HG02642 (cell line): ENCODE measurements around the gene PRR29.
A peak's percentile ranks its signal among the peaks of the same experiment; 100 is the strongest.

ENCODE experiments used
- ATAC-seq: cut with Tn5 transposase; IDR thresholded peaks from one replicate; pipeline ENCODE4 v1.9.1; 2021; ENCODE audit warnings: mild to moderate bottlenecking; ENCODE audit not compliant: unreplicated experiment, poor library complexity

The PRR29 gene

DNA sequence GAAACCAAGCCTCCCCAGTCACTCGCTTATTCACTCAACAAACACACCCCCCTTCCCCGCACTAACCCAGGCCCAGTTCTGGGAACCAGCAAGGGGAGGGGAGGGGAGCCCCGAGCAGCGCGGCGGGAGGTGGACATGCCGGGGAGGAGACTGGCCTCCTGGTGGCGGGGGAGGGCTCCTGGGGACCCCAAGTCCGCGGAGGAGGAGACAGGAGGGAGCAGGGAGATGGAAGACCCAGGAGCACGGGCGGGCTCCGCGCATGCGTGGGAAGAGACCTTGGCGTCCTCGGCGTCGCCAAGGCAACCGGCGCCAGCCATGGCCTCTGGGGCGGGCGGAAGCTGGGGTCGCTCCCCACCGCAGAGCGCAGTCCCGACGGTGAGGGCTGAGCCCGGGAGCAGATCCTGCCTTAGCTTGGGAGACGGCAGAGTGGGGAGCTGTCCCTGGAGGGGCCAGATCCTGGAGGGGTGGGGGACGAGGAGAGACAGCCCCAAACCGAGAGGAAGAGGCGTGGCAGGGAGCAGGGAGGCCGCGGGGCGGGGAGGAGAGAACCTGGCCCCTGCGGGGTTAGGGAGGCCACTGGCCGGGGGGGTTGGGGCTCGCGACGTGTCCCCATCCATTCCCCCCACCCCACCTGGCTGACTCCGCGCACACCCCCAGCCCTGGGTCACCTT lies at the start of gene PRR29:
Gene PRR29 (plus strand): TSS at position 302 of the 671 bp plus-strand sequence. CDS start 14 bp downstream, at position 316.
- peak; percentile 72 for ATAC-seq

DNA sequence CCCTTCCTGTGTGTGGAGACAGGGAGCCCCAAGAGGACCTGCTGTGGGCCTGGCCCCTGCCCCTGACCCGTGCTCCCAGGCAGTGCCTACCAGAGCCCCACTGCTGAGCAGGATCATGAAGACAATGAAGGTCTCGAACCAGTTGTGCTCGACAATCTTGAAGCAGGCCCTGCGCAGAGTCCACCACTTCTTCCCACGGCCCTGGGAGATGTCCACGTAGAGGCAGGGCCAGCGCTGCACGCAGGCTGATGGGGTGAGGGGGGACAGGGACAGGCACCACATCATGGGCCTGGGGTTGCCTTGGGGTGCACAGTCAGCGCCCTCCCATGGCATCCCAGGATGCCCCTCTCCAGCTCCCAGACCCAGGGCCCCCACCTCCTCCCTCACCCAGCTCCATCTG lies 49.6 kb upstream of the PRR29 start:
- ATAC-seq: no peak

DNA sequence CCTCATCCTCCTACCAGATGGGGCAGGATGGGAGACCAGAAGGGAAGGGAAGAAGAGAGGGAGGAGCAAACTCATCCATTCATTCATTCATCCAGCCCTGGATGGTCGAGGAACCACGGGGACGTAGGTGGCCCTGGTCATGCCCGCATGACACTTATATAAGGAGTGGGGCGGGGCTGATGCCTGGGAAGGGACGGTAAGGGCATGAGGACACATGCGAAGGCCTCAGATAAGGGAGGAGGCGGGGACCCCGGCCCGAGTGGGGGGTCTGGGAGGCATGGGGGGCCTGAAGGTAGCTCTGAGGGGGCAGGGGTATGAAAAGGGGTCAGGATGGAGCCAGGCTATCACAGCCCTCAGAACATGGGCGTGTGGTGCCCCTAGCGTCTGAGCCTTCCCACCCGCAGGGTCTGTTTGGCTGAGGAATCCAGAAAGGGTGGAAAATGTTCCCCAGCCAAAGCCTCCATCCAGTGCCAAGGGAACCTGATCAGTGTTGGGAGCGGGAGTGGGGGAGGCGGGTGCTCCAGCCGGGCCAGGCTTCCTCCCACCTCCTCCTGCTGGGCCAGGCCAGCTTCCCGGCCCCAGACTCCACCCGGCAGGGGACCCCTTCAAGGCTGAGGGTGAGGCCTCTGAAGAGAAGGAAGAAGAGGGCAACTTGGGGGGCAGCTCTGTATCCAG lies 48.4 kb upstream of the PRR29 start:
- ATAC-seq: no peak

DNA sequence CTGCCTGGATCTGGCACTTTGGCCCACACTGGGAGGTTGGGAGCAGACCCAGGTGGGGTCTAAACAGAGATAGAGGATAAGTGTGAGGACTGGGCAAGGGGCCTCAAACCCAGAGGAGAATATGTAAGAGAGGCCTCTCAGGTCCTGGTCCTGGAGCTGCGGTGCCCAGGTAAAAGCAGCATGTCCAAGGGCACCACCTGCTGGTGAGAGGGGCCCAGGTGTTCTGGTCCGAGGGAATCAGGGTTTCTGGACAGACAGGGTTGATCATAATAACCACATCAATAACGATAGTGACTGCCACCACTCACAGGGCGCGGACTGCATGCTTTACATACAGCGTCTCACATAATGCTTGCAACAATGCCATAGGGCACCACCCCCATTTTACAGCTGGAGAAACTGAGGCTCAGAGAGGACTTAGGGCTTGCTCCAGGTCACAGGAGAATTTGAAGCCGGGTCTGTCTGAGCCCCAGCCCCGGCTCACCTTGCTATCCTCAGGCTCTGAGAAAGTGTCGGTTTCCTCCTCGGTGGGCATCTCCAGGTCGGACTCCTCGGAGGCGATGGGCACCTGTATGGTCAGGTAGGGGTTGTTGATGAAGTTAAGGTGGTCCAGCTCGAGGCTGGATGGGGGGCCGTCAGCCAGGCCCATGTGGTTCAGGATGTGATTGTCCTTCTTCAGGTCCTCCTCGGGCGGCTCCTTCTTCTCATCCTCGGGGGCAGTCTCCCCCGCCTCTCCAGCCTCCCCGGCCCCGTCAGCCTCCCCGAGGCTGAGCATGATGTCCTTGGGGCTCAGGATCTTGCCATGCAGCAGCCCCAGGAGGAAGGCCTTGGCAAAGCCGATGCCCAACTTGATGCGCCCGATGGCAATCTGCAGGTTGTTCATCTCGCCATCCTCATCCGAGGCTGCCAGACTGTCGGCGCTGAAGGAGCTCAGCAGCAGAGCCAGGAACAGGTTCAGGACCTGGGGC lies 46.9 kb upstream of the PRR29 start:
- ATAC-seq: no peak

DNA sequence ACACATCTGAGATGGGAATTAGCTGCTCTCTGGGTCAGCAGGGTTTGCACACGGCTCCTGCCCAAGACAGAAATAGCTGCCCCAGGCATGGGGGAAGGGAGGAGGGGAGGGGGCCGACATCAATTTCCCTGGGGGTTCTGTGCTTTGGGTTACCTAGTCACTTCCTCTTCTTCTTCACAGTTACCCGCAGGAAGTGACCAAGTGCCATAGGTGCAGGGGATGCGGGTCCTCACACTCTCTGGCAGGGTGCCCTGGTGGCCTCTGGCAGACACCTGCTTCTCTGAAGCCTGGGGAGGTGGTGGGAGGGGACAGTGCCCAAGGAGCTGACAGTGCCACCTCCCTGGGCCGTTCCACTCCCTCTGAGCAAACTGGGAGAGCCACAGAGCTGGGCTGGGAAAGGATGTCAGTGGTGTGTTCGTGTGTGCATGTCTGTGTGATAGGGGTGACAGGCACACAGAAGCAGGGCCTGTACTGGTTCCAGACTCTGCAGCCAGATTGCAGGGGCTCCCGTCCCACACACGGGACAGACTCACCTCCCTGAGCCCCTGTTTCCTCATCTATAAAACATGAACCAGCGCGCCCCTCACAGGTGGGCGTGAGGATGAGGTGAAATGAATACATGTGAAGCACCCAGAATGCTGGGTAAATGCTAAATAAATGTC lies 43.6 kb upstream of the PRR29 start:
- ATAC-seq: peak; percentile 49

DNA sequence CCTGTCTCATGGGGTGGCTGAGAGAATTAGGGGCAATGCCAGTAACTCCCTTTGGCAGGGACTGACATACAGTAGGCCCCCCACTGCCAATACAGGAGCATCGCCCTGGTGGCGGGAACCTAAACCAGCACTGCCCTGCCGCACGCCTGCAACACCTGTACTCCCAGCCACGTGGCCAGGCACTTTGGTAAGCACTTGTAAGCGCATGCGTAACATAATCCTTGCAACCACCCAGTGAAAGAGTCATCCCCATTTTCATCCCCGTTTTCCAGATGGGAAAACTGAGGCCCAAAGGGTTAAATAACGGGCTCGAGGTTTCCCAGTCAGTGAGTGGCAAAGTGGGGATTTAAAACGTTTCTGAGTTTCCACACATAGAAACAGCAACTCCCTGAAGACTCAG lies 42.9 kb upstream of the PRR29 start:
- no peak for ATAC-seq

DNA sequence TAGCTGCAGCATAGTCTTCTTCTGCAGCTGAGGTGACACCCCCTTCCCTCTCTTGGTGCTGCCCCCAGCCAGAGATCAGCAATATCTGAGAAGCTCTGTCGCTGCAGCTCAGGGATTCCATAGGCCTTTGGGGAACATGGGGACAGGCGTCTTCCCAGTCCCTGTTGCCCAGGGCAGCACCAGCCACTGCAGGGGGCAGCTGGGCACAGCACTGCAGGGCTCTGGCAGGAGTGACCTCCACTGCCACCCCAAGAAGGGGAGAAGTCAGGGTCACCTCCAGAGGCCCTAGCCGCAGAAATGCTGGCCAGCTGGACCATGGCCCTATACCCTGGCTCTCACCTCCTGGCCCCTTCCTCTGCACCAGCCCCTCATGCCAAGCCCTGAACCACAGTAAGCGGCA lies 42.4 kb upstream of the PRR29 start:
- ATAC-seq: no peak

DNA sequence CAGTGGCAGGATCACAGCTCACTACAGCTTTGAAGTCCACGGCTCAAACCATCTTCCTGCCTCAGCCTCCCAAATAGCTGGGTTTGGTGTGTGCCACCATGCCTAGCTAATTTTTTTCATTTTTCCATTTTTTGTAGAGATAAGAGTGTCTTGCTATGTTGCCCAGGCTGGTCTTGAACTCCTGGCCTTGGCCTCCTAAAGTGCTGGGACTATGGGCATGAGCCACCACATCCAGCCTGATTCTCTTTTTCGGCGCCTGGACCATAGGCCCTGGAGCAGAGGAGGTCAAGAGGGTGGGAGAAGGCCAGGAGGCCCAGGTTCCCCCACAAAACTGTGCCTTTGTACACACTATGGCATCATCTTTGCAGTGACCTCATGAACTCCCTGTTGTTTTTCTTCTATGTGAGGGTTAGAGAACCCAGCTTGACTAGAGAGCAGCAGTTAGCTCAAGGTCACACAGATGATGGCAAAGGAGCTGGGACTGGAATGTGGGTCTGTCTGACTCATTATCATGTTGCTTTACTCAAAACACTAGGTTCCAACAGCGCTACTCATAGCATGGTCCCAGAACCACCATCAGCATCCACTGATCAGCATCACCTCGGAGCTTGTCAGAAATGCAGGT lies 41.7 kb upstream of the PRR29 start:
- ATAC-seq: no peak

DNA sequence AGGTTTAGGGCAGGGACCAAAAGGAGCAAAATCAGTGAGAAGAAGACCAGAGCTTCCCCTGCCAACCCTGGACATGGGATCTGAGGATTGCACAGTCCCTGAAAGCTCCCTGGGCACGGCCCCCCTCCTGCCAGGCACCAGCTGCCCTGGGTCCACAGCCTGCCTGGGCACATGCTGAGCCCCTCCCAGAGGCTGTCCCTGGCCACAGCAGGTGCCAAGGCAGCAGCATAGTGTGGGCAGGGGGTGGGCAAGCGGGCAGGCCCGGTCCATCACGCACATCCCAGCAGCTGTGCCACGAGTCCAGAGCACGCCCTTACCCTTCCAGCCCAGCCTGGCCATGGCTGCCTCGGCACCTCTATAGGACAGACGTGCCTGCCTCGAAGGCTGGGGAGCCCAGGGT lies 38.1 kb upstream of the PRR29 start:
- ATAC-seq: no peak

DNA sequence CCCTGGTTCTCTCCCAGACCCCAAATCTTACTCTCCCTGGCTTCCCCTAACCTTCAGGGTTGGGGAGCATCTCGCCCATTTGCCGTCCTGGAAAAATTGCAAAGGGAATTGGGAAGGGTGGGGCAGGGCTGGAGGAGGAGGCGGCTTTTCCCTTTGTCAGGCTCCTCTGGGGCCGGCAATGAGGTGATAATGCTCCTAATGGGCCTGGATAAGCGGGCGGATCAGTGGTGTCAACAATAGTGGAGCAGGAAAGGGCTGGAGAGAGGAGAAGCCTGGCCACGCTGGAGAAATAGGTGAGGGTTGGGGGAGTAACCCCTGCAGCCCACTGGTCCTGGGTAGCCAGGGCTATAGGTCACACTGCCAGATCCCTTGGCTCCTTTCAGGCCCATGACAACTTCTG lies 37.7 kb upstream of the PRR29 start:
- ATAC-seq: no peak

DNA sequence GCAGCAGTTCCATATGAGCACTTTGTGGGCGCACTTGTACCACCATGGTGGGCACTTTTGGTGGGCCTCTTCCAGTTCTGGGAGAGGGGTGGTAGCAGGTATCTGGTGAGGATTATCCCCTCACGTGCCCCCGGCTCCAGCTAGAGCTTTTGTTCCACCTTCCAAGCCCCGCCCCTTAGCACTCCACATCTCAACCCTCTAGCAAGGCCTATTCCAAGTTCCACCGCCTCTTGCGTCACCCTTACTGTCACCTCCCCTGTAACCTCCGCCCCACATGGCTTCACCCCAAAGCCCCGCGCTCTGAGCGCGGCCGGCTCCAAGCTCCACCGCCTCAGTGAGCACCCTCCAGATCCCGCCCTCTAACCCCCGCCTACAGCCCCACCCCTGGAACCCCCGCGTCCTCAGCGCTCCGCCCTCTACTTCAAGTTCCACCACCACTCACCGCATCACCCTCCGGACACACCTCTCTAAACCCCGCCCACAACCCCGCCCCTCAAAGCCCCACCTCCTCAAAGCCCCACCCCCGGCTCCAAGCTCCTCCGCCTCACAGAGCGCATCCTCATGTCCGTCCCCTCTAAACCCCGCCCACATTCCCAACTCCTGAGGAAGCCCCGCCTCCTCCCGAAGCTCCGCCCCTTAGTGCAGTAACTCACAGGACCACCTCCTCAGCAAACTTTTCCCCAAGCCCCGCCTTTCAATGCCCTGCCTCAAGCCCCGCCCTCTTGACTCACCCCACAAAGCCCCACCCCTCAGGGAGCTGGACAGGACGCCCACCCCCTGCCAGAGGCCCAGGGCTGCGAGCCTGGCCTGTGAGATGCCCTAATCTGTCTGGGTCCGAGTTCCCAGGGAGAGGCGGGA lies 36.6 kb upstream of the PRR29 start:
- ATAC-seq: no peak

DNA sequence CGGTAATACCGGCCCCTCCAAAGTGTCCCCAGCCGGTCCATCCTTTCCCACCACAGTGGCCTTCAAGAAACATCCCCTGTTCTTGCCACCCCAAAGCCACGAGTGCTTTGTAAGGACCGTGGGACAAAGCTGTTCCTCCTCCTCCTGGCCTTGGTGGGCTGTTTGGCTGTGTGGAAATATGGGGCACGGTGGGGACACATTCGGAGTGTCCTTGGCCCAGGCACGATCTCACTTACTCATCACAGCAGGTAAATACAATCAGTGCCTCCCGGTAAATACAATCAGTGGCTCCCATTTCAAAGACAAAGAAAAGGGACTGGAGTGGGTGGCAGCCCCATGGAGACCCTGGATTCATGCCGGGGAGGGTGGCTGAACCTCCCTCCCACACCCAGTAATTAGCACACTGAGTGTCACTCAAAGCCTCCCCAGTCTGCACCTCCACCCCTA lies 35.8 kb upstream of the PRR29 start:
- no peak for ATAC-seq

DNA sequence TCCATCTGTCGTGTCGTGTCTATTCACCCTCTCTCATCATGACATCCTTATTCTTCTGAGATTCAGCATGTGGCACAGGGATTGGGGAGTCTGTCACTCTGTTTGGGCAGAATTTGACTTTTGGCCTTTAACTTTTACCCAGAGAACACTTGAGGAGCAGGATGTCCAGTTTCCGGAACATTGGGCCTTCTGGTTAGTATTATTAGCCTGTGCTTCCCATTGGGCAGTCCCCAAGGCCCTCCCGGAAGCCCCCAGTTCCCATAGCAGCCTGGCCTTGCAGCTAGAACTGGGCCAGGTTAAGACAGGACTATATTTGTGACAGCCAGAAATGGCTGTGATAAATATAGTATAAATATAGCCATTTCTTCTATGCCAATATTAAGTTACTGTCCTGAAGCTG lies 35.0 kb upstream of the PRR29 start:
- no peak for ATAC-seq

DNA sequence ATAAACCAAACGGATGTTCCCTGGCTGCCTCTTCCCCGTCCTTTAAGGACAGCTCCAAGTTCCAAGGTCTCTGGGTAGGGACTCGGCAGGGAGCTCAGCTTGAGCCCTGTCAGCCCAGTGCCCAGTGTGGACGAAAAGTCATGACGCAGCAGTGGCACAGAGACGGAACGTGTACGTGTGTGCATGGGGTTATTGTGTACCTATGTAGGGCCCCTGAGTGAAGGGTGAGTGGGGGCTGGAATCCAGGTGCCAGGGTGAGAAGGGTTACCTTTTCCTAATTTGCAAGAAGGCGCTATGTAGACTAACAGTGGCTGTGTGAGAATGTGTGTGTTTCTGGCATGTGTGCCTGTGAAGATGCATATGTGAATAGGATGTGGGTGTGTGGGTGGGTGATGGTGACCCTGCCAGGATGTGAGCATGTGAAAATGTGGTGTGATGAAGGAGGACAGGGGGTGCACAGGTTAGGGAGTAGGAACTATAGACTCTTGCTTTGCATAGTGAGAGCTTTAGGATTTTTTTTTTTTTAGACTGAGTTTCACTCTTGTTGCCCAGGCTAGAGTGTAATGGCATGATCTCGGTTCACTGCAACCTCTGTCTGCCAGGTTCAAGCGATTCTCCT lies 31.4 kb upstream of the PRR29 start:
- no peak for ATAC-seq

DNA sequence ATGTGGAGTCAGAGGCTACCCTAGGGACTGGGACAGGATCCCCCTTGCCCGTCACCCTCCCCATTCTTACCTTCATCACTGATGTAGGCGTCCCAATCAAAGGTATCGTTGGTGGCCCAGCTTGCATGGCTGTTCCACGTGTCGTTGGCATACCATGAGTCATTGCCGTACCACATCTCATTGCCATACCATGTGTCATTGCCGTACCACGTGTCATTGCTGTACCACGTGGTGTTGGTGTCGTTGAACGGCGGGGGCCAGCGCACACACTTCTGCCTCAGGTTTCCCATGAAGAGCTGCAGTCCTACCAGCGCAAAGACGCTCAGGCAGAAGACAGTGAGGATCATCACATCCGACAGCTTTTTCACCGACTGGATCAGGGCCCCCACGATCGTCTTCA lies 30.2 kb upstream of the PRR29 start:
- ATAC-seq: no peak

DNA sequence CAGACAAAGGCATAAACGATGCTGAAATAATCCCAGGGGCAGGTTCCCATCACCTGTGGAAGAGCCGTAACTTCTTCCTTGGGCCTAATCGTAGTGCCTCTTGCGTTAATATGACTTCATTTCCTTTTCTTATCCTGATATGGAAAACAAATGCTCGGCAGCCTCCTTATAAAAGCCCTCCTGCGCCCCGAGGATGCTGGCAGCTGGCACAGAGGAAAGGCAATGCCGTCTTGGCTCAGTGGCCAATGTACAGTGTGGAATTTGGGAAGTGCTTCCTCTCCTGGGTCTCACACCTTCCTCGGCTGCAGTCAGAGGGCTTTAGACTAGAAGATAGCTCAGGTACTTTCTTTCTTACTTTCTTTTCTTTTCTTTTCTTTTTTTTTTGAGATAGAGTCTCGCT lies 28.9 kb upstream of the PRR29 start:
- no peak for ATAC-seq

DNA sequence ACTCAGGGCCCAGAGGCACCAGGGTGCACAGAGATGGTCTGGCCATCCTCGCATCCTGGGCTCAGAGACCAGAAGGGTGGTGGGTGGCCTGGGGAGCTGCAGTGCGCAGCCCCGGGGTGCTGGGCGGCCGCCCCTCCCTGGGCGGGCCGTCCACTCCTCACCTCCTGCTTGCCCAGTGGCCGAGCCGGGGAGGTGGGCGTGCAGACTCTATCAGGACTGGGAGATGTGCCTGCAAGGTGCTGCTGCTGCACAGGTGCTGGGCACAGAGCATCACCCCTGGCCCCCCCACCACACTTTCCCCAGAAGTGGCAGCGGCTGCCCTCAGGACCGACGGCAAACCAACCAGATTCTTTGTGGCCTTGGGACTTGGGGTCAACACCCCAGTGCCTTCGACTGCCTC lies 25.4 kb upstream of the PRR29 start, which contains the start of gene SCN4A:
Gene SCN4A (minus strand): TSS at position 123 of the 400 bp plus-strand sequence. CDS start 77 bp downstream, at position 46.
- no peak for ATAC-seq

DNA sequence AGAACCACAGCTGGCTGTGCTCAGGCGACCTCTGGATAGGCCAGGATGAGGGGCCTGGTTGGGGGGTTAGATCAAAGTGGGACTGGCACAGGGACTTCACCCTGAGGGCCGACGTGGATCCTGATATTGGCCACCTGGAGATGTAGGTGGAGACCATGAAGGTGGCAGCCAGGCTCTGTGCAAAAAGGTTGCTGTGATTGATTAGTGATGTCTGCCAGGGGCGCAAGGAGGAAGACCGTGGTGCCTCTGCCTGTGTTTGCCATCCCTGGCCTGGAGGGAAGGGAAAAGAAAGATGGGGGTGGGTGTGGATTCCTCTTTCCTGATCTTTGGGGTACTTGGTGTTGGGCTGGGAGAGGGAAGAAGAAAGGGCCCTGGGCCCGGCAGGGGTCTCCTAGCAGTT lies 24.9 kb upstream of the PRR29 start:
- ATAC-seq: no peak
